ENCODE data around the gene PIK3R3. TPM values are rescaled to one million over a fixed set of nuclear protein-coding genes. Genes with fewer than 3 reads are reported as not detected.

The PIK3R3 gene
- total and polyA plus RNA-seq, 4 donors: 29.0 to 63.1 (median 54.4) TPM

GRCh38 chr1:46021046-46021996 lies 111.1 kb downstream of the PIK3R3 start:
- H3K9me3 ChIP-seq (ENCODE audit: control insufficient read depth, insufficient read depth, low read length): no peaks in the 10 kb centered on the region
- DNase-seq (ENCODE audit: low read depth in 4 of 6, low spot score in 6 of 6): no peak
- peaks cover 21% of the 10 kb centered on the region for H3K36me3 ChIP-seq (ENCODE audit: control insufficient read depth, insufficient read depth, low read length)
- H3K27ac ChIP-seq (ENCODE audit: low read depth, low read length): no peak overlapping the region
- no peaks in the 10 kb centered on the region for H3K27me3 ChIP-seq (ENCODE audit: control insufficient read depth, insufficient read depth, low read length)
- no peak overlapping the region for H3K4me3 ChIP-seq (ENCODE audit: low read depth, low read length)
- 88% methylated on average over 1 of the region's 2 CpGs for WGBS (ENCODE audit: insufficient coverage)
- no peaks in the 10 kb centered on the region for H3K4me1 ChIP-seq (ENCODE audit: control insufficient read depth, insufficient read depth, low read length)

GRCh38 chr1:46020010-46020409 lies 112.4 kb downstream of the PIK3R3 start:
- Histone ChIP-seq H3K27me3 (ENCODE audit: control insufficient read depth, insufficient read depth, low read length) (no peaks in the 10 kb centered on the region), H3K36me3 (ENCODE audit: control insufficient read depth, insufficient read depth, low read length) (peaks cover 21% of the 10 kb centered on the region), H3K4me1 (ENCODE audit: control insufficient read depth, insufficient read depth, low read length) (no peaks in the 10 kb centered on the region), H3K9me3 (ENCODE audit: control insufficient read depth, insufficient read depth, low read length) (no peaks in the 10 kb centered on the region), H3K4me3 (ENCODE audit: low read depth, low read length) (no peak overlapping the region), H3K27ac (ENCODE audit: low read depth, low read length) (no peak overlapping the region)
- WGBS (ENCODE audit: insufficient coverage): 77% methylated on average over 4 of the region's 4 CpGs
- no peak for DNase-seq (ENCODE audit: low read depth in 4 of 6, low spot score in 6 of 6)

GRCh38 chr1:46019348-46019747 lies 113.1 kb downstream of the PIK3R3 start:
- Histone ChIP-seq H3K4me3 (ENCODE audit: low read depth, low read length) (no peak overlapping the region), H3K36me3 (ENCODE audit: control insufficient read depth, insufficient read depth, low read length) (peaks cover 21% of the 10 kb centered on the region), H3K9me3 (ENCODE audit: control insufficient read depth, insufficient read depth, low read length) (no peaks in the 10 kb centered on the region), H3K27me3 (ENCODE audit: control insufficient read depth, insufficient read depth, low read length) (no peaks in the 10 kb centered on the region), H3K27ac (ENCODE audit: low read depth, low read length) (no peak overlapping the region), H3K4me1 (ENCODE audit: control insufficient read depth, insufficient read depth, low read length) (no peaks in the 10 kb centered on the region)
- 81% methylated on average over 6 of the region's 7 CpGs for WGBS (ENCODE audit: insufficient coverage)
- no peak for DNase-seq (ENCODE audit: low read depth in 4 of 6, low spot score in 6 of 6)

DNA sequence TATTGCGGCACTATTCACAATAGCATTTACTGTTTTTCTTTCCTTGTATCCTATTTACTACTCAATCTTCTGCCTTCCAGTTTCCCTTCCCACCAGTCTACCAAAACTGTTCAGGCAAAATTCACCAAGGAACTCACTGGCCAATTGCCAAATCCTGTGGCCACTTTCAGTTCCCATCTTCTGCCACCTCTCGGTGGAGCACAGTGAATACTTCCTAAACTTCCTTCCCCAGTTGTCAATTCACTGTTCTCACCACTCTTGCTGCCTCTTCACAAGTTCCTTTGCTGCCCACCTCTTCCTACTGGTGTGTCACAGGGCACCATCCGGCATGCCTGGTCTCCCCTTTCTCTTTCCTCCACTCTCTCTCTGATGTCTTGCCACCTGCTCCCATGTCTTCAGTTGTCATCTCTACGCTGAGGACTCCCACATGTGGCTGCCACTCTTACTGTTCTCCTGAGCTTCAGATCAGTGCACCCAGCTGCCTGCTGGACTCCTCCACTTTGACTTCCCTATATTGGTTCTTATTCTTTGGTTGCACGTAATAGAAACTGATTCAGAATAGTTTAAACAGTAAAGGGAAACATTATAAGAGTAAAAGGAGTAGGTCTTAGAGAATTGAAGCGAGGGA lies 114.4 kb downstream of the PIK3R3 start:
- 99% methylated on average over 4 of the region's 6 CpGs for WGBS (ENCODE audit: insufficient coverage)
- H3K27ac ChIP-seq (ENCODE audit: low read depth, low read length): no peak overlapping the region
- H3K4me1 ChIP-seq (ENCODE audit: control insufficient read depth, insufficient read depth, low read length): no peaks in the 10 kb centered on the region
- H3K36me3 ChIP-seq (ENCODE audit: control insufficient read depth, insufficient read depth, low read length): peaks cover 13% of the 10 kb centered on the region
- no peak for DNase-seq (ENCODE audit: low read depth in 4 of 6, low spot score in 6 of 6)
- H3K27me3 ChIP-seq (ENCODE audit: control insufficient read depth, insufficient read depth, low read length): no peaks in the 10 kb centered on the region
- no peaks in the 10 kb centered on the region for H3K9me3 ChIP-seq (ENCODE audit: control insufficient read depth, insufficient read depth, low read length)
- H3K4me3 ChIP-seq (ENCODE audit: low read depth, low read length): no peak overlapping the region

DNA sequence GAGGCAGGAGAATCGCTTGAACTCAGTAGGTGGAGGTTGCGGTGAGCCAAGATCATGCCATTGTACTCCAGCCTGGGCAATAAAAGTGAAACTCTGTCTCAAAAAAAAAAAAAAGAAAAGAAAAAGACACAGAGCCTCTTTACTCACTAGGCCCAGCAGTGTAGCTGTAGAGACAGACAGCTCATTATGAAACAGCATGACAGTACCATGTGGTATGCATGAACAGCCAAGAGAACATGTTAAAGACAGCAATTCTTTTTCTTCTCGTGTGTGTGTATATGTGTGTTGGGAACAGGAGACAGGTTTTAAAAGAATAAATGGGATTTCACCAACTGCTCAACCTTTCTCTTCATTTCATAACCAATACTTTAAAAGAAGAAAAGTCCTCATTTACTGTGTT lies 118.8 kb downstream of the PIK3R3 start:
- peak in 1 of 6 donors; percentile 57 for DNase-seq (ENCODE audit: low read depth in 4 of 6, low spot score in 6 of 6)
- Histone ChIP-seq H3K4me3 (ENCODE audit: low read depth, low read length) (no peak overlapping the region), H3K27me3 (ENCODE audit: control insufficient read depth, insufficient read depth, low read length) (no peaks in the 10 kb centered on the region), H3K36me3 (ENCODE audit: control insufficient read depth, insufficient read depth, low read length) (peaks cover 12% of the 10 kb centered on the region), H3K27ac (ENCODE audit: low read depth, low read length) (no peak overlapping the region), H3K4me1 (ENCODE audit: control insufficient read depth, insufficient read depth, low read length) (no peaks in the 10 kb centered on the region), H3K9me3 (ENCODE audit: control insufficient read depth, insufficient read depth, low read length) (no peaks in the 10 kb centered on the region)
- WGBS (ENCODE audit: insufficient coverage): no CpG with 5 or more reads among the region's 3 CpGs

DNA sequence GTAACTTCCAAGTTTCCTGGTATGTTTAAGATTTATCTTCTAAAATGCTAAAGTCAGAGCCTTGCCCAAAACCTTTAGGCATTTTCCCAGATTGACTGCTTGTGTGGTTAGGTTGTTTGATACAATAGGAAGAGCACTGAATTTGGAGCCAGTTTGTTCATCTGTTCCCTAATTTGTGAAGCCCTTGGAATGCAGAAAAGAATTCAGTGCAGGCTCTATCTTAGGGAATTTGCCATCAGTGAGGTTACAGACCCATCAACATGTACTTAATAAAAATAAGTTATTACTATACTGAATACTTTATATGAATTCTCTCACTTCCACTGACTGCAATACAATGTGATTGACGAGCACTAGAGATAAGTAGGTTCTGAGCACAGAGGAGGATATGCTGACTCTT lies 120.2 kb downstream of the PIK3R3 start:
- no peak overlapping the region for H3K4me3 ChIP-seq (ENCODE audit: low read depth, low read length)
- no peaks in the 10 kb centered on the region for H3K9me3 ChIP-seq (ENCODE audit: control insufficient read depth, insufficient read depth, low read length)
- no peaks in the 10 kb centered on the region for H3K4me1 ChIP-seq (ENCODE audit: control insufficient read depth, insufficient read depth, low read length)
- H3K27me3 ChIP-seq (ENCODE audit: control insufficient read depth, insufficient read depth, low read length): no peaks in the 10 kb centered on the region
- 80% methylated on average over 1 of the region's 1 CpG for WGBS (ENCODE audit: insufficient coverage)
- H3K27ac ChIP-seq (ENCODE audit: low read depth, low read length): no peak overlapping the region
- H3K36me3 ChIP-seq (ENCODE audit: control insufficient read depth, insufficient read depth, low read length): peaks cover 15% of the 10 kb centered on the region
- DNase-seq (ENCODE audit: low read depth in 4 of 6, low spot score in 6 of 6): no peak

GRCh38 chr1:46011121-46011695 lies 121.2 kb downstream of the PIK3R3 start:
- Histone ChIP-seq H3K36me3 (ENCODE audit: control insufficient read depth, insufficient read depth, low read length) (peaks cover 18% of the 10 kb centered on the region), H3K27ac (ENCODE audit: low read depth, low read length) (no peak overlapping the region), H3K4me3 (ENCODE audit: low read depth, low read length) (no peak overlapping the region), H3K9me3 (ENCODE audit: control insufficient read depth, insufficient read depth, low read length) (no peaks in the 10 kb centered on the region), H3K4me1 (ENCODE audit: control insufficient read depth, insufficient read depth, low read length) (no peaks in the 10 kb centered on the region), H3K27me3 (ENCODE audit: control insufficient read depth, insufficient read depth, low read length) (no peaks in the 10 kb centered on the region)
- WGBS (ENCODE audit: insufficient coverage): 96% methylated on average over 3 of the region's 7 CpGs
- no peak for DNase-seq (ENCODE audit: low read depth in 4 of 6, low spot score in 6 of 6)

- Histone ChIP-seq H3K27me3 (ENCODE audit: control insufficient read depth, insufficient read depth, low read length) (no peaks in the 10 kb centered on the region), H3K27ac (ENCODE audit: low read depth, low read length) (no peak overlapping the region), H3K4me1 (ENCODE audit: control insufficient read depth, insufficient read depth, low read length) (no peaks in the 10 kb centered on the region), H3K9me3 (ENCODE audit: control insufficient read depth, insufficient read depth, low read length) (no peaks in the 10 kb centered on the region), H3K4me3 (ENCODE audit: low read depth, low read length) (no peak overlapping the region), H3K36me3 (ENCODE audit: control insufficient read depth, insufficient read depth, low read length) (peaks cover 21% of the 10 kb centered on the region)
- DNase-seq (ENCODE audit: low read depth in 4 of 6, low spot score in 6 of 6): no peak
- WGBS (ENCODE audit: insufficient coverage): 93% methylated on average over 2 of the region's 6 CpGs
Observed at GRCh38 chr1:46010611-46011010, 121.8 kb downstream of the PIK3R3 start.

DNA sequence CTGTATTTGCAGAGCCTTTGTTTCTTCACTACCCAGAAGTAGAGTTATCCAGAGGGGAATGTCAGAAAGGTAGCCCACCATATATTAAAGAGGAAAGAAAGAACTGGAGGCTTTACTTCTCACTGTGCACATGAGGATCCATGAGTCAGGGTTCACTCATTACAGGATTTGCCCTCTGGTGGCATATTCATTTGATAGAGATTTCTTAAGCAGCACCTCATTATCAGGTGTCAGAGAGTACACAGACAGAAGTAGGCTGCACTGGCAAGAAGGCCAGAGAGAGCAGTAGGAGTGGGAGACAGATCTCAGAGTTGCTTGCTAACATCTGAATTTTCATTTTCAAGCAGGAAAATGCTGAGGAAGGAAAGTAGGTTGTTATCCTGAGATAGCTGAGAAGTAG lies 123.8 kb downstream of the PIK3R3 start:
- Histone ChIP-seq H3K27ac (ENCODE audit: low read depth, low read length) (no peak overlapping the region), H3K4me1 (ENCODE audit: control insufficient read depth, insufficient read depth, low read length) (no peaks in the 10 kb centered on the region), H3K36me3 (ENCODE audit: control insufficient read depth, insufficient read depth, low read length) (peaks cover 21% of the 10 kb centered on the region), H3K9me3 (ENCODE audit: control insufficient read depth, insufficient read depth, low read length) (no peaks in the 10 kb centered on the region), H3K27me3 (ENCODE audit: control insufficient read depth, insufficient read depth, low read length) (no peaks in the 10 kb centered on the region), H3K4me3 (ENCODE audit: low read depth, low read length) (no peak overlapping the region)
- no peak for DNase-seq (ENCODE audit: low read depth in 4 of 6, low spot score in 6 of 6)
